Nephron progenitor cell (in vitro differentiated cells): ENCODE data around the gene SNRPA1.

Experiments used
- DNase-seq: peaks from one replicate; pipeline ENCODE4 v3.0.0; 2021
- H3K27ac Mint-ChIP-seq: 2 replicates; pipeline ENCODE4 v1.8.0; 2021; ENCODE audit warnings: mild to moderate bottlenecking, moderate library complexity, mixed read lengths
- H3K27me3 Mint-ChIP-seq: 2 replicates; pipeline ENCODE4 v1.8.0; 2021; ENCODE audit warnings: mild to moderate bottlenecking, low read depth, mixed read lengths; ENCODE audit not compliant: poor library complexity
- H3K36me3 Mint-ChIP-seq: 2 replicates; pipeline ENCODE4 v1.8.0; 2021; ENCODE audit warnings: low read depth, mixed read lengths
- H3K4me1 Mint-ChIP-seq: 2 replicates; pipeline ENCODE4 v1.8.0; 2021; ENCODE audit warnings: mixed read lengths
- H3K4me3 Mint-ChIP-seq: 2 replicates; pipeline ENCODE4 v1.8.0; 2021; ENCODE audit warnings: mild to moderate bottlenecking, moderate library complexity, mixed read lengths
- H3K9me3 Mint-ChIP-seq: 2 replicates; pipeline ENCODE4 v1.8.0; 2021; ENCODE audit warnings: mild to moderate bottlenecking, moderate library complexity, mixed read lengths
- CTCF ChIP-seq: fragments of 200-600 bp; sonication (generic); IDR thresholded peaks from 2 replicates; pipeline ENCODE4 v1.5.0; 2021; ENCODE audit warnings: antibody characterized with exemption

The SNRPA1 gene

GRCh38 chr15:101314336-101315125 lies 19.5 kb upstream of the SNRPA1 start:
- Mint-ChIP-seq H3K4me3 (no peak overlapping the region), H3K27ac (no peak overlapping the region), H3K36me3 (no peaks in the 10 kb centered on the region), H3K9me3 (no peaks in the 10 kb centered on the region), H3K4me1 (no peaks in the 10 kb centered on the region), H3K27me3 (peaks cover 20% of the 10 kb centered on the region)
- DNase-seq = no peak
- TF ChIP-seq CTCF = no peak

GRCh38 chr15:101313041-101313761 lies 18.2 kb upstream of the SNRPA1 start:
- Mint-ChIP-seq H3K4me3 (no peak overlapping the region), H3K9me3 (no peaks in the 10 kb centered on the region), H3K27ac (no peak overlapping the region), H3K4me1 (no peaks in the 10 kb centered on the region), H3K27me3 (peaks cover 16% of the 10 kb centered on the region), H3K36me3 (no peaks in the 10 kb centered on the region)
- no peak for DNase-seq
- TF ChIP-seq CTCF = no peak

- no peak overlapping the region for H3K27ac Mint-ChIP-seq
- H3K36me3 Mint-ChIP-seq = no peaks in the 10 kb centered on the region
- H3K27me3 Mint-ChIP-seq = peaks cover 8% of the 10 kb centered on the region
- no peak overlapping the region for H3K4me3 Mint-ChIP-seq
- H3K4me1 Mint-ChIP-seq = no peaks in the 10 kb centered on the region
- no peak for DNase-seq
- H3K9me3 Mint-ChIP-seq = no peaks in the 10 kb centered on the region
- TF ChIP-seq CTCF = no peak
Observed at GRCh38 chr15:101310508-101310907, 15.5 kb upstream of the SNRPA1 start.

- Mint-ChIP-seq H3K27me3 (peaks cover 8% of the 10 kb centered on the region), H3K4me3 (no peak overlapping the region), H3K27ac (no peak overlapping the region), H3K9me3 (no peaks in the 10 kb centered on the region), H3K4me1 (no peaks in the 10 kb centered on the region), H3K36me3 (no peaks in the 10 kb centered on the region)
- DNase-seq = no peak
- no peak for TF ChIP-seq CTCF
Observed at GRCh38 chr15:101310161-101310480, 15.1 kb upstream of the SNRPA1 start.

- no peaks in the 10 kb centered on the region for H3K36me3 Mint-ChIP-seq
- TF ChIP-seq CTCF = no peak
Observed at GRCh38 chr15:101309436-101310160, 14.6 kb upstream of the SNRPA1 start.

More at GRCh38 chr15:101309436-101310160, 14.6 kb upstream of the SNRPA1 start:
- no peaks in the 10 kb centered on the region for H3K9me3 Mint-ChIP-seq
- no peak for DNase-seq
- peaks cover 3% of the 10 kb centered on the region for H3K4me1 Mint-ChIP-seq
- H3K27me3 Mint-ChIP-seq = peaks cover 8% of the 10 kb centered on the region
- no peak overlapping the region for H3K4me3 Mint-ChIP-seq
- H3K27ac Mint-ChIP-seq = no peak overlapping the region
